PFSK-1 (cell line): ENCODE measurements around the gene UMPS.

Experiments
- FOXP2 ChIP-seq: optimal IDR thresholded peaks from 2 replicates; pipeline ENCODE3; 2011; ENCODE audit warnings: borderline replicate concordance, control low read depth, inconsistent platforms; ENCODE audit not compliant: insufficient read depth; ENCODE audit errors: extremely low read length, extremely low read depth
- POLR2AphosphoS5 ChIP-seq: IDR thresholded peaks from 2 replicates; pipeline ENCODE4 v1.6.1; 2012; ENCODE audit warnings: low read depth, mild to moderate bottlenecking, control low read depth, low read length, moderate library complexity
- REST ChIP-seq, 2 experiments: IDR thresholded peaks; 2 replicates each; pipeline versions ENCODE4 v1.6.1 to v1.8.0; 2011 to 2012; ENCODE audit warnings: low read depth in 2 of 2, low read length in 2 of 2, control low read depth in 1 of 2, inconsistent platforms in 1 of 2, mild to moderate bottlenecking in 1 of 2, moderate library complexity in 1 of 2; ENCODE audit not compliant: insufficient read depth in 1 of 2
- SIN3A ChIP-seq: IDR thresholded peaks from 2 replicates; pipeline ENCODE4 v1.6.1; 2012; ENCODE audit warnings: mild to moderate bottlenecking, low read length, moderate library complexity, borderline replicate concordance; ENCODE audit not compliant: insufficient read depth
- TAF1 ChIP-seq: IDR thresholded peaks from 2 replicates; pipeline ENCODE4 v1.6.1; 2012; ENCODE audit warnings: low read length, control low read depth, borderline replicate concordance; ENCODE audit not compliant: insufficient read depth

Gene UMPS

DNA sequence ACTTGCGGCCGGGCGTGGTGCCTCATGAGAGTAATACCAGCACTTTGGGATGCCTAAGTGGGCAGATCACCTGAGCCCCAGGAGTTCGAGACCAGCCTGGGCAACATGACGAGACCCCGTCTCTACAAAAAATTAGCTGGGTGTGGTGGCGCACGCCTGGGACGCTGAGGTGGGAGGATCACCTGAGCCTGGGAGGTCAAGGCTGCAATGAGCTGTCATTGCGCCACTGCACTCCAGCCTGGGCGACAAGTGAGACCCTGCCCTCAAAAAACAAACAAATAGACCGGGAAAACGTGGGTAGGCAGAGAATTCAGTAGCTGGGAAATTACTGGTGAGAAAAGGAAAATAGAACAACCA lies 667 bp downstream of the UMPS start:
- no peak for TF ChIP-seq SIN3A
- TF ChIP-seq POLR2AphosphoS5 = no peak
- TF ChIP-seq REST (IDR thresholded peaks at IDR 0.05; ENCODE audit: insufficient read depth in 1 of 2, low read depth in 2 of 2, low read length in 2 of 2) = no peak
- TF ChIP-seq FOXP2 = no peak
- TF ChIP-seq TAF1 = no peak

DNA sequence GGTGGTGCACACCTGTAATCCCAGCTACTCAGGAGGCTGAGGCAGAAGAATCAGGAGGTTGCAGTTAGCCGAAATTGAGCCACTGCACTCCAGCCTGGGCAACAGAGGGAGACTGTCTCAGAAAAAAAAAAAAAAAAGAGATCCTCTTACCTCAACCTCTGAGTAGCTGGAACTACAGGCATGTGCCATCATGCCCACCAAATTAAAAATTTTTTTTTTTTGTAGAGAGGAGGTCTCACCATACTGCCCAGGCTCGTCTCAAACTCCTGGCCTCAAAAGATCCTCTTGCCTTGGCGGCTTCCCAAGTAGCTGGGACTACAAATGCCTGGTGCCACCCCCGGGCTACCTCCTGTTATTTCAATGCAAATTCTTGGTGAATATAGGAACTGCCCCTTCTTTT lies 1.5 kb downstream of the UMPS start:
- TF ChIP-seq REST (IDR thresholded peaks at IDR 0.05; ENCODE audit: insufficient read depth in 1 of 2, low read depth in 2 of 2, low read length in 2 of 2) (no peak), FOXP2 (no peak), POLR2AphosphoS5 (no peak), SIN3A (no peak), TAF1 (no peak)

GRCh38 chr3:124741027-124741426 lies 10.8 kb downstream of the UMPS start:
- TF ChIP-seq TAF1 (no peak), POLR2AphosphoS5 (no peak), FOXP2 (no peak), REST (IDR thresholded peaks at IDR 0.05; ENCODE audit: insufficient read depth in 1 of 2, low read depth in 2 of 2, low read length in 2 of 2) (no peak), SIN3A (no peak)

GRCh38 chr3:124745756-124746155 lies 15.5 kb downstream of the UMPS start:
- no peak for TF ChIP-seq FOXP2
- TF ChIP-seq POLR2AphosphoS5 = no peak
- TF ChIP-seq TAF1 = no peak
- TF ChIP-seq SIN3A = no peak
- TF ChIP-seq REST (IDR thresholded peaks at IDR 0.05; ENCODE audit: insufficient read depth in 1 of 2, low read depth in 2 of 2, low read length in 2 of 2) = no peak
